ENCODE data around the gene GMDS.

GMDS gene

DNA sequence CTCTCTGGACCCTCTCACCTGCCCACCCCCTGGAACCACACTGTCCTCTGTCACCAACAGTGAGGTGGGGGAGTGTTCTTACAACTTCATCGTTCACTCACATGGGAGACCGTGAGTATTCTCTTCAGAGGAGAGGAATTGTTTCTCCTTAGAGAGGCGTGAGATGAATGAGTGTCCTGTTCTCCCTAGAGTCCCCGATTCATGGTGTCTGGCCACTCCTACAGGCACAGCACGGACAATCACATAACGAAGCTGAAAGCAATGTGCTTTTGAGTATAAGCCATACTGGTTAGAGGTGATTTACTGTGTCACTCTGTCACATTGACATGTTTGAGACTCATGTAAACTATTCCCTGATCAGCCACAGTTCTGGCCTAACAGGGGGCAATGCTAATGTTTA is 581.1 kb downstream of the GMDS start:
- H3K36me3 ChIP-seq (ENCODE audit: control insufficient read depth, insufficient read depth, low read length) = no peaks in the 10 kb centered on the region
- no peaks in the 10 kb centered on the region for H3K9me3 ChIP-seq (ENCODE audit: control insufficient read depth, low read length)
- H3K4me1 ChIP-seq = peaks cover 6% of the 10 kb centered on the region
- no peaks in the 10 kb centered on the region for H3K27me3 ChIP-seq (ENCODE audit: control insufficient read depth, insufficient read depth, low read length)
- H3K4me3 ChIP-seq (ENCODE audit: low read depth, low read length) = no peak overlapping the region
- H3K27ac ChIP-seq = no peak overlapping the region
- TF ChIP-seq, protein P1, sequence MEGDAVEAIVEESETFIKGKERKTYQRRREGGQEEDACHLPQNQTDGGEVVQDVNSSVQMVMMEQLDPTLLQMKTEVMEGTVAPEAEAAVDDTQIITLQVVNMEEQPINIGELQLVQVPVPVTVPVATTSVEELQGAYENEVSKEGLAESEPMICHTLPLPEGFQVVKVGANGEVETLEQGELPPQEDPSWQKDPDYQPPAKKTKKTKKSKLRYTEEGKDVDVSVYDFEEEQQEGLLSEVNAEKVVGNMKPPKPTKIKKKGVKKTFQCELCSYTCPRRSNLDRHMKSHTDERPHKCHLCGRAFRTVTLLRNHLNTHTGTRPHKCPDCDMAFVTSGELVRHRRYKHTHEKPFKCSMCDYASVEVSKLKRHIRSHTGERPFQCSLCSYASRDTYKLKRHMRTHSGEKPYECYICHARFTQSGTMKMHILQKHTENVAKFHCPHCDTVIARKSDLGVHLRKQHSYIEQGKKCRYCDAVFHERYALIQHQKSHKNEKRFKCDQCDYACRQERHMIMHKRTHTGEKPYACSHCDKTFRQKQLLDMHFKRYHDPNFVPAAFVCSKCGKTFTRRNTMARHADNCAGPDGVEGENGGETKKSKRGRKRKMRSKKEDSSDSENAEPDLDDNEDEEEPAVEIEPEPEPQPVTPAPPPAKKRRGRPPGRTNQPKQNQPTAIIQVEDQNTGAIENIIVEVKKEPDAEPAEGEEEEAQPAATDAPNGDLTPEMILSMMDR (IDR thresholded peaks at IDR 0.05) = no peak
- no peak overlapping the region for H3K4me2 ChIP-seq (ENCODE audit: low read length)
- H3K79me2 ChIP-seq = no peaks in the 10 kb centered on the region
- H3K9ac ChIP-seq = no peak overlapping the region
- H2AFZ ChIP-seq = no peak overlapping the region

DNA sequence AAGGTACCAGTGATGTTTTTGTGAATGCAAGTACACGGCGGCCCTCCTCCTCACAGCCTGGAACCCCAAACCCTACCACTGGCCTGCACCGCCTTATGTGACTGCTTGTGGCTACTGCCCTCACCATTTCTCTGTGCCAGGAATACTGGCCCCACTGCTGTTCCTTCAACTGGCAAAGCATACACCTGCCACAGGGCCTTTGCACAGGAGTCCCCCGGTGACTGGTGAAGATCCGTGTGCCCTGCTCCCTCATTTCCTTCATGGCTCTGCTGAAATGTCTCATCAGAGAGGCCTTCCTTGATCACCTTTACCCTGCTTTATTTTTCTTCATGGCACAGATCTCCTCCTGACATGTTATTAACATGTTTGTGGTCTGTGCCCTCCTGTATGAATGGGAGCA is 581.9 kb downstream of the GMDS start:
- TF ChIP-seq, protein P1 (IDR thresholded peaks at IDR 0.05) = no peak
- H3K9me3 ChIP-seq (ENCODE audit: control insufficient read depth, low read length) = no peaks in the 10 kb centered on the region
- no peak overlapping the region for H3K9ac ChIP-seq
- H3K36me3 ChIP-seq (ENCODE audit: control insufficient read depth, insufficient read depth, low read length) = no peaks in the 10 kb centered on the region
- H3K27me3 ChIP-seq (ENCODE audit: control insufficient read depth, insufficient read depth, low read length) = no peaks in the 10 kb centered on the region
- no peak overlapping the region for H2AFZ ChIP-seq
- no peak overlapping the region for H3K4me3 ChIP-seq (ENCODE audit: low read depth, low read length)
- H3K4me1 ChIP-seq = peaks cover 6% of the 10 kb centered on the region
- no peak overlapping the region for H3K27ac ChIP-seq
- no peak overlapping the region for H3K4me2 ChIP-seq (ENCODE audit: low read length)
- H3K79me2 ChIP-seq = no peaks in the 10 kb centered on the region

DNA sequence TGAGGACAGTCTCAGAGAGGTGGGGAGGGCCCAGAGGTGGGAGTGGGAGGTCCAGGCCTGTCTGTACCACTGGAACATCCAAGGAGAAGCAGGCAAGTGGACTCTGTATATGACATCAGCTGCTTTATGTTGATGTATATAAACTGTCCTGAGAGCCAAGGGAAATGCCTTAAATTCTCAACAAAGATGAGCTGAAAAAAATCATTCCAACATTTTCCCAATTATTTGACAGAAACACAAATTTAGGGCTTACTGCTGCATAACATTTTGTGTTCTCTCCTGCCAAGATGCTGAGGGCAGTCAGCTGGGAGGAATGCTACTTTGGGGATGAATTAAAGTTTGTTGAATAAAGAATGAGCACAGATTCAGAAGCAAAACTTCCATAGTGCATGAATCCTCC is 582.9 kb downstream of the GMDS start:
- H3K4me1 ChIP-seq = peaks cover 6% of the 10 kb centered on the region
- TF ChIP-seq, protein P1 (IDR thresholded peaks at IDR 0.05) = no peak
- no peaks in the 10 kb centered on the region for H3K79me2 ChIP-seq
- no peaks in the 10 kb centered on the region for H3K27me3 ChIP-seq (ENCODE audit: control insufficient read depth, insufficient read depth, low read length)
- no peak overlapping the region for H2AFZ ChIP-seq
- no peaks in the 10 kb centered on the region for H3K9me3 ChIP-seq (ENCODE audit: control insufficient read depth, low read length)
- H3K4me3 ChIP-seq (ENCODE audit: low read depth, low read length) = no peak overlapping the region
- no peaks in the 10 kb centered on the region for H3K36me3 ChIP-seq (ENCODE audit: control insufficient read depth, insufficient read depth, low read length)
- H3K9ac ChIP-seq = no peak overlapping the region
- no peak overlapping the region for H3K27ac ChIP-seq
- H3K4me2 ChIP-seq (ENCODE audit: low read length) = no peak overlapping the region

DNA sequence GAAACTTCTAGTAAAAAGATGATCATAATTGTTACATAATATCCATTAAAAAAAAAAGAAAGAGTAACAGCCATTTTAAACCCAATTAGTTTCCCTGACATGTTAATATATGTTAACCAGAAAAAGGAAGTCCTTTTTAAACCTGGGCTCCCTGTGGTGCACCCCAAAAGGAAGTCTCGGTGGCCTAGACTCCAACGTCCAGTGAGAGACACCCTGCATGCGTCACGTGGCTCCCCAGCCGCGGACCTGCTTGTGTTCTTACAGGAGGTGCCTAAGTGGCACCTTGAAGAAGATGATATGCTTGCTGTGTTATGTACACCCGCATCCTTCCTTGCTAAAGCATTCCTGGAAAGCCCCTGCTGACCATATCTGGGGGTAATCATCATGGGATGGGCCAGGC is 585.6 kb downstream of the GMDS start:
- Histone ChIP-seq H3K4me3 (ENCODE audit: low read depth, low read length) (no peak overlapping the region), H3K27ac (no peak overlapping the region), H3K4me2 (ENCODE audit: low read length) (no peak overlapping the region), H3K36me3 (ENCODE audit: control insufficient read depth, insufficient read depth, low read length) (no peaks in the 10 kb centered on the region), H3K4me1 (no peaks in the 10 kb centered on the region), H3K9me3 (ENCODE audit: control insufficient read depth, low read length) (no peaks in the 10 kb centered on the region), H2AFZ (no peak overlapping the region), H3K27me3 (ENCODE audit: control insufficient read depth, insufficient read depth, low read length) (no peaks in the 10 kb centered on the region), H3K79me2 (no peaks in the 10 kb centered on the region), H3K9ac (no peak overlapping the region)
- TF ChIP-seq, protein P1 (IDR thresholded peaks at IDR 0.05) = no peak

DNA sequence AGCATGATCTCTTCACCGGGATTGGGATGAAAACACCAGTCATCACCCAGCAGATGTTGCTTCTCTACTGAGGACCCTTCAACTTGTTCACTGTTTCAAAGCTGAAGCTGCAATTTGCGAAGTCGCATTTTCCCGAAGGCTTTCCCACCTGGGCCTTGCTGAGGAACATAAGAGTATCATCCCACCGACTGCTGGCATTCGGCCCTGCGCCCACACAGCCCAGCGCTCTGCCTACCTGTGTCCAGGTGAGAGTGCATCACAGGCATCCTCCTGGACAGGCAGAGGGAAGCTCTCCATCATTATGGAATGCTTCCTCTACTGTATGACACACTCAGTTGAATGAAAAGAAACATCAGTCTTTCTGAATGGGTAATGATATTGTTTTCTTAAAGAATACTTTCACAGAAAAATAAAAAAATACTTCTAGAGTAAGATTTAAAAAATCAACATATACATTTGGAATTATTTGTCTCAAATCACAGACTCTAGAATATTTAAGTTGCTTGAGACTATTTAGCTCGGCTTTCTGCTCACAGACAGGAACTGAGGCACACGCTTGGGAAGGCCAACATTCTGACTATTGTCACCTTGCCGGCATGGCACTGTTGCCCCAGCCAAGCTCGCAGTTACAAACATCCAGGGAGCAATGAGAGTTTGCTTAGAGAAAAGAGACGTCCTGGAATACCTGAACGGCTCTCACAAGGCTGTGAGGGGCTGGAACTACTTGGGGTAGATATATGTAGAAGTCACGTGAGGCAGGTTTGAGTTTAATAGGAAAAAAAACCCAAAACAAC is 587.0 kb downstream of the GMDS start:
- Histone ChIP-seq H3K4me1 (no peaks in the 10 kb centered on the region), H3K4me2 (ENCODE audit: low read length) (no peak overlapping the region), H3K27ac (no peak overlapping the region), H3K4me3 (ENCODE audit: low read depth, low read length) (no peak overlapping the region), H3K9ac (no peak overlapping the region), H2AFZ (no peak overlapping the region), H3K36me3 (ENCODE audit: control insufficient read depth, insufficient read depth, low read length) (no peaks in the 10 kb centered on the region), H3K79me2 (no peaks in the 10 kb centered on the region), H3K27me3 (ENCODE audit: control insufficient read depth, insufficient read depth, low read length) (no peaks in the 10 kb centered on the region), H3K9me3 (ENCODE audit: control insufficient read depth, low read length) (no peaks in the 10 kb centered on the region)
- TF ChIP-seq, protein P1 (IDR thresholded peaks at IDR 0.05) = no peak
